HG03039 (cell line): ENCODE measurements around the gene KEAP1.
"Not testable (repeated sequence)": the region's sequence is repeated elsewhere in the genome, so short reads cannot be mapped to it uniquely, and the experiment has no call there.

ENCODE experiments used
- ATAC-seq: cut with Tn5 transposase; IDR thresholded peaks from one replicate; pipeline ENCODE4 v1.9.1; 2021; ENCODE audit warnings: mild to moderate bottlenecking, moderate library complexity; ENCODE audit not compliant: unreplicated experiment

Gene KEAP1

DNA sequence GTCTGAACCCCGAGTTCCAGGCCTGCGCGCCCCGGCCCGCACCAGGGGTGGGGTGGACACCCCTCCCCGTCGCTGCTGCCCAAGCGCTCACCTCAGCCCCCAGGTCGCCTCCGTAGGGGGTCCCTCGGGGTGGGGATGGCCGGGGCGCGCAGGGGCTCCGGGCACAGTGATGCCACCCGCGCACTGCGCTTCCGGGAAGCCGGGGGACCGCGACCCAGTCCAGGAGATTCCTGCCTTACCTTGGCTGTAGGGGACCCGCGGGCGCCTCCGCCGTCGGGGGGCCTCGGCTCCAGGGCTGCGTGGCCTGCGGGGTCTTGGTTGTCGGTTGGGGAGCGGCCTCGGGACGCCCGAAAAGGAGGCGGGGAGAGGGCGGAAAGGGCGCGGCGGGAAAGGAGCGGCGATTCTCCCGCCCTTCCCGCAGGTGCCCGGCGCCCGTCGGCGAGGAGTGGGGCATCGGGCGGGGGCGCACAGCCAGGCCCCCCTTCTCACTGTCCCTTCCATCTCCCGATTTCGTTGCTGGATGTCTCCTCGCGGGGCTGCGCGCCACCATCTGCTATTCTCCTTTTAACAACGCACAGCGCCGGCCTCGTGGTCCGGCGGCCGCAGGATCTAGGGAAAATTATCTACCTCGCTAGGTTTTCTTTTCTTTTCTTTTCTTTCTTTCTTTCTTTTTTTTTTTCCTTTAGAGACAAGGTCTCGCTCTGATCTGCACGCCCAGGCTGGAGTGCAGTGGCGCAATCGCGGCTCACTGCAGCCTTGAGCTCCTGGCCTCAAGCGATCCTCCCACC, at the start of gene KEAP1:
TSS of gene KEAP1 (minus strand) at position 355 of the 788 bp plus-strand sequence. CDS start 3,323 bp downstream, outside the sequence.
- ATAC-seq, result no peak

DNA sequence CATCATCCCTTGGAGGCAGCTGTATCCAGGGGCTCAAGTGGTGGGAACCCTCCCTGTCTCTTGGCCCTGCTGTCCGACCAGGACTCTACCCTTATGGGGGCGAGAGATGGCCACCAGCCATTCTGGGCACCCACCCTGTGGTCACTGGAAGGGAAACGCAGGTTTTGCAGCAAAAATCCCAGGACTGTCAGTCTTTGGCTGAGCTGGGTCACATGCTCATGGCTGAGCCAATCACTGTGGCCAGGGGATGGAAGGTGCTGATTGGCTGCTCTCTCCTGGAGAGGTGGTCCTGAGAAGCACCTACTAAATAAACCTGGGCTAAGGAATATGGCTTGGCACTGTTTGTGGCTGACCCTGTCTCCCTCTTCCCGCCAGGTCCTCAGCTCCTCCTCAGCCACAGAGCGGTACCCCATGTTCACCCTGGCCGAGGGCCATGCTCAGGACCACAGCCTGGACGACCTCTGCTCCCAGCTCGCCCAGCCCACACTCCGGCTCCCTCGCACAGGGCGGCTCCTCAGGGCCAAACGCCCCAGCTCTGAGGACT, 49.4 kb upstream of the KEAP1 start:
- ATAC-seq, result no peak

DNA sequence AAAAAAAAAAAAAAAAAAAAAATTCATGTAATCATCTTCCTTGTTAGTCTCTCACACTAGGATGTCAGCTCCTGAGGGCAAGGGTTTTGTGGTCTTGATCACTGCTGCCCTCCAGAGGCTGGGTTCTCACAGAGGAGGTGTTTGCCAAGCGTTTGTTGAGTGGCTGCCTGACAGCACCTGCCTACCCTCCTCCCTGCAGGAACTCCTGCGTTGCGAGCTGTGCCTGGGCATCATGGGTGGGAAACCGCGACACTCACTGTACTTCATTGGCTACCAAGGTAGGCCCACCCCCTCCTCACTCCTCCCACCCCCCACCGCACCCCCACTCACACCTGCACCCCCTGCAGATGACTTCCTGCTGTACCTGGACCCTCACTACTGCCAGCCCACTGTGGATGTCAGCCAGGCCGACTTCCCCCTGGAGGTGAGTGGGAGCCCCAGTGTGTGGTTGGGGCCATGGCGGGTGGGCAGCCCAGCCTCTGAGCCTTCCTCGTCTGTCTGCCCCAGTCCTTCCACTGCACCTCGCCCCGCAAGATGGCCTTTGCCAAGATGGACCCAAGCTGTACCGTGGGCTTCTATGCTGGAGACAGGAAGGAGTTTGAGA, 48.6 kb upstream of the KEAP1 start:
- no peak for ATAC-seq

DNA sequence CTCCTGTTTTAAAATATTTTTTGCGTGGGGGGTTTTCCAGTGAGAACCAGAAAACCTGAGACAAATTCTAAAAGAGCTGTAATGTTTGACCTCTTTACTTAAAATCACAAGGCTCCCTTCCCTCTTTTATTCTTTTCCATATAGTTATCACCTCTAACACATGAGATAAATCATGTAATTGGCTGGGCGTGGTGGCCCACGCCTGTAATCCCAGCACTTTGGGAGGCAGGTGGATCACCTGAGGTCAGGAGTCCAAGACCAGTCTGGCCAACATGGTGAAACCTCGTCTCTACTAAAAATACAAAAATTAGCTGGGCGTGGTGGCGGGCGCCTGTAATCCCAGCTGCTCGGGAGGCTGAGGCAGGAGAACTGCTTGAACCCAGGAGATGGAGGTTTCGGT, 47.9 kb upstream of the KEAP1 start:
- ATAC-seq, result not testable (repeated sequence)

DNA sequence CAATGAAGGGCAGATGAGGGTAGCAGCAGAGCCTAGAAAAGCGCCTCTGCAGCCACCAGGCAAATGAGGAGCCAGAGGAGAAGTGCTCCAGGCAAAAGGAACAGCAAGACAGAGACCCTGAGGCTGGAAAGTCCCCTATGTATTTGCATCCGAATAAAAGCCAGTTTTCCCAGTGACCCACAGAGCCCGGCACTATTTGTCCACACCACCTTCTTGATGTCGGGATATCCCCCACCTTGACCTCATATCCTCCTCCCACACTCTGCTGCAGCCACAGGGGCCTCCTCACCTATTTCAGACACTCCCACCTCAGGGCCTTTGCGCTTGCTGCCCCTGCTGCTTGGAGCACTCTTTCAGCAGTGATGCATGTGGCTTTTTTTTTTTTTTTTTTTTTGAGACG, 47.2 kb upstream of the KEAP1 start:
- ATAC-seq, result no peak

DNA sequence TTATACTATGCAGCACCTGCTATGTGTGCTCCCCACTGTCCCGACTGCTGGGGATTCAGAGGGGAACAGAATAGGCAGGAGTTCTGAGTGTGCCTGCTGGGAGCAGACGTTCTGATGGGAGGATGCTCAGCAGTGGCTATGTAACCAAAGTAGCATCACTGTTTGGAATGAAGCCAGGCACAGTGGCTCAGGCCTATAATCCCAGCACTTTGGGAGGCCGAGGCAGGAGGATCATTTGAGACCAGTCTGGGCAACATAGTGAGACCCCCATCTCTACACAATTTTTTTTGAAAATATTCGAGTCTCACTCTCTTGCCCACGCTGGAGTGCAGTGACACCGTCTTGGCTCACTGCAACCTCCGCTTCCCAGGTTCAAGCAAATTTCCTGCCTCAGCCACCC, 46.6 kb upstream of the KEAP1 start:
- ATAC-seq, result no peak

DNA sequence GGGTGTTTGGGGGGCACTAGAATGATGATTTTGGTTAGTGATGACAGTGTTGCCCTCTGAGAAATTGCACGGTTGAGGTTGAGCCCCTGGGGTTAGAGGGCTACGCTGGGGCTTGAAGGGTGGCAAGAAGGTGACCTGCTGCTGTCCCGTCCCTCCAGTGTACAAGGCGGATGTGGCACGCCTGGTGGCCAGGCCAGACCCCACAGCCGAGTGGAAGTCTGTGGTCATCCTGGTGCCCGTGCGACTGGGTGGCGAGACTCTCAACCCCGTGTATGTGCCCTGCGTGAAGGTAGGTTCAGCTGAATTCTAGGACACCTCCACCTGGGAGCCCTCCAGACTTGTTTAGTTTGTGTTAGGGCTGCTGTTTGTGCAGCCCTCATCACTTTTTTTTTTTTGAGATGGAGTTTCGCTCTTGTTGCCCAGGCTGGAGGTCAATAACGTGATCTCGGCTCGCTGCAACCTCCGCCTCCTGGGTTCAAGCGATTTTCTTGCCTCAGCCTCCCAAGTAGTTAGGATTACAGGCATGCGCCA, 45.7 kb upstream of the KEAP1 start:
- no peak for ATAC-seq

DNA sequence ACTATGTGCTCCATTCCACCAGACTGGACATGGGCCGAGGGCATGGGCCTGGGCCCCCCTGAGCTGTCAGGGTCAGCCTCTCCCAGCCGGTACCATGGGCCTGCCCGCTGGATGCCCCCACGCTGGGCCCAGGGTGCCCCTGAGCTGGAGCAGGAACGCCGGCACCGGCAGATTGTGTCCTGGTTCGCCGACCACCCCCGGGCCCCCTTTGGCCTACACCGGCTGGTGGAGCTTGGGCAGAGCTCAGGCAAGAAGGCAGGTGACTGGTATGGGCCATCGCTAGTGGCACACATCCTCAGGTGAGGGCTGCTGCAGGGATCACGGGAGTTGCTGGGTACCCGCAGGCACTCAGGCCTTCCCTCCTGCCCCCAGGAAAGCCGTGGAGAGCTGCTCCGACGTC, 43.7 kb upstream of the KEAP1 start:
- ATAC-seq, result no peak

DNA sequence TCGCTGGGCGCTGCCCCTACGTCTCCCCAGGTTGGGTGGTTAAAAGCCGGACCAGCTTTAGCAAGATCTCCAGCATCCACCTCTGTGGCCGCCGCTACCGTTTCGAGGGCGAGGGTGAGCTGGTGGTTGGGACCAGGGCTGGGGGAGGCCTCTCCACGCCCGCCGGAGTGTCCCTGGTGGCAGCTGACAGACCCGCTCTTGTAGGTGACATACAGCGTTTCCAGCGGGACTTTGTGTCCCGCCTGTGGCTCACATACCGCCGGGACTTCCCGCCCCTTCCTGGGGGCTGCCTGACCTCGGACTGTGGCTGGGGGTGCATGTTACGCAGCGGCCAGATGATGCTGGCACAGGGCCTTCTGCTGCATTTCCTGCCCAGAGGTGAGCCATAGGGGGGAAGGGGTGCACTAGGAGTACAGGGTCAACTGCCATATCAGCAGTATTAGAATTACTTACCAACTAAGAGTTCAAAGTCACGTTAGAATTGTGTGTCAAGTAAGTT, 41.6 kb upstream of the KEAP1 start:
- no peak for ATAC-seq

DNA sequence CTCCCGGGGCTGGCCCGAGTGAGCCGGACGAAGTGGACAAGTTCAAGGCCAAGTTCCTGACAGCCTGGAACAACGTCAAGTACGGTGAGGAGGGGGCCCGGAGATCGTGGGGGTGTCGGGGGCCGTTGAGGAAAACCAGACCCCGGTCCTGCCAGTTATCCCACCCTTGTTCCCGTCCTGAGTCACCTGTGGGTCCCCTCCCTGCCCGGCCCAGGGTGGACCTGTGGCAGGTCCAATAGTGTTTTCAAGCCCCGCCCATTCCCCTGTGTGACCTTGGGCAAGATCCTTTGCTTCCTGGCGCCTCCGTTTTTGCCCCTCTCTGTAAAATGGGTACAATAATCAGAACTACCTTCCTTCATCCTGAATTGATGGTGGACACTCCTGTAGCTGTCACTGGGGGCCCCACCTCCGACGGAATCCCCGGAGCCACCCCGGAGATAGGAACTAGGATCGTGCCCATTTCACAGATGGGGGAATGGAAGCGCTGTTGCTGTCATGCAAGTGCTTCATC, 41.1 kb upstream of the KEAP1 start:
- ATAC-seq, result peak; percentile 10

DNA sequence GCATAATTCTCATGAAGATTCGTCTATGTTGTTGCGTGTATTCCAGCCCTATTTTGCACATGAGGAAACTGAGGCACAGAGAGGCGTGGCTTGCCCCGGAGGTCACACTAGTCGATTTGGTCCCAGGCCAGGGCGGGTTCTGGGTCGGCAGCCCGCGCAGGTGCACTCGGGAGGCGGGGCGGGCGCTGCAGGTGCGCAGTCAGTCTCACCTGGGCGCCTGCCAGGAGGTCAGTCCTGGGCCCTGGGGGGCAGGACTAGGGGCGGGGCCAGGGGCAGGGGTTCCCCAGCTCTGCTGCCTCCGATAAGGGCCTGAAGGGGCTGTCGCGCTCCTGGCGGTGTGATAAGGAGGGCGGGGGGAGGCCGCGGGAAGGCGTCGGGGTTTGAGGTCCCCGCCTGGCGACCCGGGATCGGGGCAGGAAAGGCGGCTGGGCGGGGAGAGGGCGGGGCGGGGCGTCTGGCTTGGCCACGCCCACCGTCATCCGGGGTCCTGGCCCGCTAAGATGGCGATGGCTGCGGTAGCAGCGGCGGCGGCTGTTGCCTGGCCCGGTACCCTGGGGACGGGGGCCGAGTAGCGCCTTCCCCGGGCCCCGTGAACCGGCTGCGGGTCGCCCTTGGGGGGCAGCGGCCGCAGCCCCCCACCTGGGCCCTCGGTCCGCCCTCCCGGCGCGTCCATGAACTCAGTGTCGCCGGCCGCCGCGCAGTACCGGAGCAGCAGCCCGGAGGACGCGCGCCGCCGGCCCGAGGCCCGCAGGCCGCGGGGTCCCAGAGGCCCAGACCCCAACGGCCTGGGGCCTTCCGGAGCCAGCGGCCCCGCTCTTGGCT, 40.5 kb upstream of the KEAP1 start, which contains the start of gene ATG4D:
TSS of gene ATG4D (plus strand) at position 485 of the 822 bp plus-strand sequence. CDS start at position 672, 187 bp downstream.
- peak; percentile 62 for ATAC-seq

DNA sequence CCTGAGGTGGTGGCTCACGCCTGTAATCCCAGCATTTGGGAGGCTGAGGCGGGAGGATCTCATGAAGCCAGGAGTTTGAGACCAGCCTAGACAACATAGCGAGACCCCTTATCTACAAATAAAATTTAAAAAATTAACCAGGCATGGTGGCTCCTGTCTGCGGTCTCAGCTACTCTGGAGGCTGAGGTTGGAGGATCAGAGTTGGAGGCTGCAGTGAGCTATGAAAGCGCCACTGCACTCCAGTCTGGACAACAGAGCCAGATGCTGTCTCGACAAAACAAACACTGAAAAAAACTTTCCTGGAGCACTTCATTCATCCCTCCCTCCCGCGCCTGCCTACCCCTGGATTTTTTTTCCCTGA, 39.9 kb upstream of the KEAP1 start:
- no peak for ATAC-seq

DNA sequence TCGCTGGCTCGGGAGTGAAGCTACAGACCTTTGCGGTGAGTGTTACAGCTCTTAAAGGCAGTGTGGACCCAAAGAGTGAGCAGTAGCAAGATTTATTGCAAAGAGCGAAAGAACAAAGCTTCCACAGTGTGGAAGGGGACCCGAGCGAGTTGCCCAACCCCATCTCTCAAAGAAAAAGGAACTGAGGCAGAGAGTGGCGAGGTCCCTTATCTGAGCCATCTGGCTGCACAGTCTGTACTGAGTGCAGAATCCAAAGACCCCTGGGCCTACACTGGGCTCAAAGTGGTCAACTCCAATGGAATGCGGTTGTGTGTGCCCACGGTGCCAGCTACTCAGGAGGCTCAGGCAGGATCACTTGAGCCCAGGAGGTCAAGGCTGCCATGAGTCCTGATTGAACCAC, 35.9 kb upstream of the KEAP1 start:
- ATAC-seq, result not testable (repeated sequence)

DNA sequence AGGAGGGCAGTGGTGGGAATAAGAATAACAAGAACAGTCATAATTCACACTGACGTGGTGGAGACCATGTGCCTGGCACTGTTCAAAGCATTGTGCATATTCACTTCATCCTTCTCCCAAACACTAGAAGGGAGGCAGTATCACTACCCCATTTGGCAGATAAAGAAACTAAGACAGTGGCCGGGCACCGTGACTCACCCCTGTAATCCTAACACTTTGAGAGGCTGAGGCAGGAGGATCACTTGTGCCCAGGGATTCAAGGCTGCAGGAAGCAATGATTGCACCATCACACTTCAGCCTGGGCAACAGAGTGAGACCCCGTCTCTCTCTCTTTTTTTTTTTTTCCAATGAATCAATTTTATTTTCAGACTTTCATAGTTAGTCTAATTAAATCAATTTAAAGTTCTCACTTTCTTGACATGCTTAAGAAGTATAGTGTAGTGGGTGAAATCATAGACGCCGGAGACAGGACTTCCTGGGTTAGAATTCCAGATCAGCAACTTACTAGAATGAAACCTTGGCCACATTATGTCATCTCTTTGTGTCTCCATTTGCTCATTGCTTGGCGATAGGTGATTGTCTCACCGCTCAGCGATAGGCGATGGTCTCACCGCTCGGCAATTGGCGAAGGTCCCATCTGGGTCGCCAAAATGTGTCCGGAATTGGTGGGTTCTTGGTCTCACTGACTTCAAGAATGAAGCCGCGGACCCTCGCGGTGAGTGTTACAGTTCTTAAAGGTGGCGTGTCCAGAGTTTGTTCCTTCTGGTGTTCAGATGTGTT, 35.2 kb upstream of the KEAP1 start:
- ATAC-seq, result no peak

DNA sequence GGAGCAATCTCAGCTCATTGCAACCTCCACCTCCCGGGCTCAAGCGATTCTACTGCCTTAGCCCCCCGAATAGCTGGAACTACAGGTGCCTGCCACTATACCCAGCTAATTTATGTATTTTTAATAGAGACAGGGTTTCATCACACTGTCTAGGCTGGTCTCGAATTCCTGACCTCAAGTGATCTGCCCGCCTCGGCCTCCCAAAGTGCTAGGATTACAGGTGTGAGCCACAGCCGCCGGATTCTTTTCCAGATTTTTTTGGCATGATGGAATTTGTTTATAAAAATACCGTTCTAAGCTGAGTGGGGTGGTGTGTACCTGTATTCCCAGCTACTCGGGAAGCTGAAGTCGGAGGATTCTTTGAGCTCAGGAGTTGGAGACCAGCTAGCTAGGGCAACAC, 34.5 kb upstream of the KEAP1 start:
- ATAC-seq, result no peak

DNA sequence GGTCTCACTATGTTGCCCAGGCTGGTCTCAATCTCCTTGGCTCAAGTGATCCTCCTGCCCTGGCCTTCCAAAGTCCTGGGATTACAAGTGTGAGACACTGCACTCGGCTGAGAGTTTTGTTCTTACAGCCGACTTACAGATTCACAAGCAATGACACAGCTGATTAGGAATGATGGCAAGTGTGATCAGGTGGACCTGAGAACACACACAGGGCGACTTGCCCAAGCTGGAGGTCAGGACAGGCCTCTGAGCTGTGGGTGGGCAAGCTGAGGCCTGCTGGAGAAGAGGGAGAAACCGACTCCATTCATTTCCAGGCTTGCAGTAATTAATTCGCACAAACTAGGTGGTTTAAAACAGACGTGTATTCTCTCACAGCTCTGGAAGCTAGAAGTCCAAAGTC, 32.5 kb upstream of the KEAP1 start:
- ATAC-seq, result no peak

DNA sequence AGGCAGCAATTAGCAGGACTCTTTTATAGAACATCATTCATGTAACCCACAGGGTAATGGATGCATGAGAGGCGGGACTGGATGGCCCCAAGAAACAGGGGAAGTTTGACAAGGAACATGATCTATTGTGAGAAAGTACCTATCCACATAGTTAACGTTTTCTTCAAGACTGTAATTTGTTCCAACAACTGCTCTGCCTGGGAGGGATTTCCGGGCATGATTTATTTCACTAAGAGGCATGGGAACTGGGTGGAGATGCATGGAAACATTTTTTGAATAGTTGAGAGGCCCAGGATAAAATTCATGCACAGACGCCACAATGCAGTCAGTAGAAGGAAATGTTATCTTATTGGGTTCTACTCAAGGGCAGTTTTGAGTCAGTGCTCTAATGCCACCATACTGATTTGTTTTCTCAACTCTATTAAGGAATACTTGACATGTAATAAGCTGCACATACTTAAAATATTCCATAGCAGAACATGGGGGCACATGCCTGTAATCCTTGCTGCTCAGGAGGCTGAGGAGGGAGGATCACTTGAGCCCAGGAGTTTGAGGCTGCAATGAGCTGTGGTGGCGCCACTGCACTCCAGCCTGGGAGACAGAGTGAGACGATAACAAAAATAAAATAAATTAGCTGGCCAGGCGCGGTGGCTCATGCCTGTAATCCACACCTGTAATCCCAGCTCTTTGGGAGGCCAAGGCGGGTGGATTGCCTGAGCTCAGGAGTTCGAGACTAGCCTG, 30.7 kb upstream of the KEAP1 start:
- no peak for ATAC-seq

DNA sequence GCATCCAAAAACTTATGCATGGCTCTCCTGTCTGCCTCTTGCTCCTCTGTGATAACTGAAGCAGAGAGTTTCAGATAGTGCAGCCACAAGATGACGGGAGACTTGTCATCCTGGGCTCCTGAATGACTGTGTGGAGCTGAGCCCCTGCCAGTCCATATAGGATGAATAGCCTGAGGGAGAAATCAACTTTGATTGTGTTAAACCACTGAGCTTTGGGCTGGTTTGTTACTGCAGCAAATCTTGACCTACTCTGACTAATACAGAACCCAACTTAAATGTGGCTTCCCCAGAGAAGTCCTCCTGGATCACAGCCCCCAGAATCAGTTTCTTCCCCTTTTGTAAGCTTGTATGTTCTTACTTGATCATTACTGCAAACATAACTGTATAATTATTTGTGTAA, 29.3 kb upstream of the KEAP1 start:
- ATAC-seq, result no peak

DNA sequence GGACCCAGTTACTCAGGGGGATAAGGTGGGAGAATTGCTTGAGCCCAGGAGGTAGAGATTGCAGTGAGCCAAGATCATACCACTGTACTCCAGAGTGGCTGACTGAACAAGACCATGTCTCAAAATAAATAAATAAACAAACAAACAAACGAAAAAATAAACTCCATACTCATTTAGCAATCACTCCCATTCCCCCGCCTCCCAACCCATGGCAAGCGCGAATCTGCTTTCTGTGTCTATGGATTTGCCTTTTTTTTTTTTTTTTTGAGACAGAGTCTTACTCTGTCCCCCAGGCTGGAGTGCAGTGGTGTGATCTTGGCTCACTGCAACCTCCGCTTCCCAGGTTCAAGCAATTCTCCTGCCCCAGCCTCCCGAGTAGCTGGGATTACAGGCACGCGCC, 23.7 kb upstream of the KEAP1 start:
- ATAC-seq, result not testable (repeated sequence)
